ENCODE measurements around the gene CHRNA5.
"Not testable (repeated sequence)": the region's sequence is repeated elsewhere in the genome, so short reads cannot be mapped to it uniquely, and the experiment has no call there.

CHRNA5 gene

DNA sequence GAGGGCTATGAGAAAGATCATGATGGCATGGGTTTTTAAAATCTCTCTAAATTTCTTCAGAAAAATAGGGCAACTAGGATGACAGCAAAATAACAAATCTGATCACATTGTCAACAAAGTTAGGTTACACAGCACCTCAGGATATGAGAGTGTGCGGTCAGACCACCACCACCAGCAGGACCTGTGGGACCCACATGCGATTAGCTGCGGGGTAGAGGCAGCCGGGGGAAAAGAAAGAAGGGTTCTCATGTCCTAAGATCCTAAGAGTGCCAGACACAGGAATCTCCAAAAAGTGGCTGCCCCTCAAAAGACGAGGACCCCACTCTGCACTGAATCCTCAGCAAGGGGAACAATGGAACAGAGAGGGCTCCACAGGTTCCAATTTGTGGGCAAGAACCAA is 39.9 kb downstream of the CHRNA5 start:
- no peak overlapping the region for H3K4me3 ChIP-seq (ENCODE audit: low read depth, low read length)
- H3K9me3 ChIP-seq (ENCODE audit: control insufficient read depth, insufficient read depth, low read length): no peaks in the 10 kb centered on the region; the same call in 1 of the 2 replicates
- no peak overlapping the region for H3K27ac ChIP-seq (ENCODE audit: low read depth, low read length)
- H3K36me3 ChIP-seq (ENCODE audit: control insufficient read depth, insufficient read depth, low read length): no peaks in the 10 kb centered on the region
- H3K27me3 ChIP-seq (ENCODE audit: control insufficient read depth, insufficient read depth, low read length): no peaks in the 10 kb centered on the region
- H3K4me1 ChIP-seq (ENCODE audit: control insufficient read depth, insufficient read depth, low read length): no peaks in the 10 kb centered on the region
- H3K9ac ChIP-seq (ENCODE audit: low read depth, low read length): no peak overlapping the region

DNA sequence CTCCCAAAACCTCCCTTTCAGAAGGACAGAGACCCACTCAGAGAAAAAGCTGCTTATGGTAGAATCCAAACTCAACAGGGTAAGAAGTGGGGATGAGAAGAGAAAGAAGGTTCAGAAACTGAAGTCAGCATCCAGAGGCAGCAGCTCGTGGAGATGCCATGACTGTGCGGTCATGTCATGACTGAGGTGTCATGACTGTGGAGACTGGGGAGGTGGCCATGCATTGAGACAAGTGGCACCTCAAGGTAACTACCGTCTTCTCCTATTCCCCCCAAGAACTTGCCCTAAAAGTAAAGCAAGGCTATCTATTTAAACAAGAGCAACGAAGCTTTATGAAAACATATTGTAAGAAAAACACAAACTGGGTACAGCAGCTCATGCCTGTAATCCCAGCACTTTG is 40.4 kb downstream of the CHRNA5 start:
- Histone ChIP-seq H3K4me1 (ENCODE audit: control insufficient read depth, insufficient read depth, low read length) (no peaks in the 10 kb centered on the region), H3K9ac (ENCODE audit: low read depth, low read length) (no peak overlapping the region), H3K9me3 (ENCODE audit: control insufficient read depth, insufficient read depth, low read length) (no peaks in the 10 kb centered on the region; the same call in 1 of the 2 replicates), H3K27me3 (ENCODE audit: control insufficient read depth, insufficient read depth, low read length) (no peaks in the 10 kb centered on the region), H3K4me3 (ENCODE audit: low read depth, low read length) (no peak overlapping the region), H3K27ac (ENCODE audit: low read depth, low read length) (no peak overlapping the region), H3K36me3 (ENCODE audit: control insufficient read depth, insufficient read depth, low read length) (no peaks in the 10 kb centered on the region)

DNA sequence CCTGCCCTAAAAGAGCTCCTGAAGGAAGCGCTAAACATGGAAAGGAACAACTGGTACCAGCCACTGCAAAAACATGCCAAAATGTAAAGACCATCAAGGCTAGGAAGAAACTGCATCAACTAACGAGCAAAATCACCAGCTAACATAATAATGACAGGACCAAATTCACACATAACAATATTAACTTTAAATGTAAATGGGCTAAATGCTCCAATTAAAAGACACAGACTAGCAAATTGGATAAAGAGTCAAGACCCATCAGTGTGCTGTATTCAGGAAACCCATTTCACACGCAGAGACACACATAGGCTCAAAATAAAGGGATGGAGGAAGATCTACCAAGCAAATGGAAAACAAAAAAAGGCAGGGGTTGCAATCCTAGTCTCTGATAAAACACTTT is 44.2 kb downstream of the CHRNA5 start:
- not testable (repeated sequence) for H3K4me1 ChIP-seq (ENCODE audit: control insufficient read depth, insufficient read depth, low read length); H3K4me3 ChIP-seq (ENCODE audit: low read depth, low read length); H3K36me3 ChIP-seq (ENCODE audit: control insufficient read depth, insufficient read depth, low read length); H3K27ac ChIP-seq (ENCODE audit: low read depth, low read length); H3K27me3 ChIP-seq (ENCODE audit: control insufficient read depth, insufficient read depth, low read length); H3K9me3 ChIP-seq (ENCODE audit: control insufficient read depth, insufficient read depth, low read length); H3K9ac ChIP-seq (ENCODE audit: low read depth, low read length)

- Histone ChIP-seq H3K9ac (ENCODE audit: low read depth, low read length) (no peak overlapping the region), H3K27ac (ENCODE audit: low read depth, low read length) (no peak overlapping the region), H3K4me1 (ENCODE audit: control insufficient read depth, insufficient read depth, low read length) (no peaks in the 10 kb centered on the region; the same call in 1 of the 2 replicates), H3K9me3 (ENCODE audit: control insufficient read depth, insufficient read depth, low read length) (no peaks in the 10 kb centered on the region), H3K27me3 (ENCODE audit: control insufficient read depth, insufficient read depth, low read length) (peaks cover 2% of the 10 kb centered on the region), H3K4me3 (ENCODE audit: low read depth, low read length) (no peak overlapping the region), H3K36me3 (ENCODE audit: control insufficient read depth, insufficient read depth, low read length) (no peaks in the 10 kb centered on the region)
These were observed 48.7 kb downstream of the CHRNA5 start for GRCh38 chr15:78614021-78614420.

- H3K4me1 ChIP-seq (ENCODE audit: control insufficient read depth, insufficient read depth, low read length): peaks cover 6% of the 10 kb centered on the region; the same call in 1 of the 2 replicates
- no peak overlapping the region for H3K9ac ChIP-seq (ENCODE audit: low read depth, low read length)
- H3K9me3 ChIP-seq (ENCODE audit: control insufficient read depth, insufficient read depth, low read length): no peaks in the 10 kb centered on the region
- H3K4me3 ChIP-seq (ENCODE audit: low read depth, low read length): no peak overlapping the region
- no peaks in the 10 kb centered on the region for H3K36me3 ChIP-seq (ENCODE audit: control insufficient read depth, insufficient read depth, low read length)
- peaks cover 14% of the 10 kb centered on the region for H3K27me3 ChIP-seq (ENCODE audit: control insufficient read depth, insufficient read depth, low read length)
- H3K27ac ChIP-seq (ENCODE audit: low read depth, low read length): no peak overlapping the region
These were observed 49.9 kb downstream of the CHRNA5 start for GRCh38 chr15:78615151-78615589.

DNA sequence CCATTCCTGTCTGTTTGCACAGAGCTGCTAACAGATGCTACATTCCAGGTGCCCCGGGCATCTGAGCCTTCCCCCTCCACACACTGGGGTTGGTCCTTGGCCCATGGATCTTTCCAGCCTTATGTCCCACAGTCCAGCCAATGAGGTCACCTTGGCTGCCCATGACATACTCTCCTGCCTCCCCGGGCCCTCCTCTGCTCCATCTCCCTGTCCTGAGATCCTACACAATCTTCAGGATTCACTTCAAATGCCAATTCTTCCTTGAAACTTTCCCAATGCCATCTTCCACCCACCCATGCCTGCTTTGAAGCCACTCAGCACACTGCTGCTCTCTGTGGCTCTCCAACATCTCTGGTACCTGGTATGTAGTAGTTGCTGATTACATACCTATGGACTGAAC is 51.2 kb downstream of the CHRNA5 start:
- Histone ChIP-seq H3K36me3 (ENCODE audit: control insufficient read depth, insufficient read depth, low read length) (no peaks in the 10 kb centered on the region), H3K27me3 (ENCODE audit: control insufficient read depth, insufficient read depth, low read length) (peaks cover 27% of the 10 kb centered on the region), H3K9ac (ENCODE audit: low read depth, low read length) (no peak overlapping the region), H3K4me1 (ENCODE audit: control insufficient read depth, insufficient read depth, low read length) (peaks cover 6% of the 10 kb centered on the region; the same call in 1 of the 2 replicates), H3K27ac (ENCODE audit: low read depth, low read length) (no peak overlapping the region), H3K4me3 (ENCODE audit: low read depth, low read length) (no peak overlapping the region), H3K9me3 (ENCODE audit: control insufficient read depth, insufficient read depth, low read length) (no peaks in the 10 kb centered on the region)

GRCh38 chr15:78617076-78617475 is 51.8 kb downstream of the CHRNA5 start:
- peaks cover 33% of the 10 kb centered on the region for H3K27me3 ChIP-seq (ENCODE audit: control insufficient read depth, insufficient read depth, low read length)
- no peak overlapping the region for H3K9ac ChIP-seq (ENCODE audit: low read depth, low read length)
- H3K4me3 ChIP-seq (ENCODE audit: low read depth, low read length): no peak overlapping the region
- no peaks in the 10 kb centered on the region for H3K36me3 ChIP-seq (ENCODE audit: control insufficient read depth, insufficient read depth, low read length)
- H3K4me1 ChIP-seq (ENCODE audit: control insufficient read depth, insufficient read depth, low read length): peaks cover 6% of the 10 kb centered on the region; the same call in 1 of the 2 replicates
- no peaks in the 10 kb centered on the region for H3K9me3 ChIP-seq (ENCODE audit: control insufficient read depth, insufficient read depth, low read length)
- no peak overlapping the region for H3K27ac ChIP-seq (ENCODE audit: low read depth, low read length)

DNA sequence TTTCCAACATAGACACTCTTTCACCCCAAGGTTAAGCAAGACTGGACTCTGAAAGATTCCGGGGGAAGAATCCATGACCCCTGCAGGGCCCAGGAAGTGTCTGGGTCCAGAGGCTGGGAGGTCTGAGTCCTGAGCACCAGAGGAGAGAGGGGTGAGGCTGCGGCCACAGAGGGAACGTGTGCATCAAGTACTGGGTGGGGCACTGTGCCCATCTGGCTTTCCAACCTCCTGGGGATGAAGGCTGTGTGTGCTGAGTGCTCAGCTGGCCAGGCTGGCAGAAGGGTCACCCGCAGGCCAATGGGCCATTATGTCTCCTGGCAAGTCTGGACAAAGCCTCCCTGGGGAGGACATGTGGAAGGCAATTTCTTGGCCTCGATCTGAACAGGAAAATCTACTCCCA is 52.2 kb downstream of the CHRNA5 start:
- Histone ChIP-seq H3K36me3 (ENCODE audit: control insufficient read depth, insufficient read depth, low read length) (no peaks in the 10 kb centered on the region), H3K4me3 (ENCODE audit: low read depth, low read length) (no peak overlapping the region), H3K27ac (ENCODE audit: low read depth, low read length) (no peak overlapping the region), H3K27me3 (ENCODE audit: control insufficient read depth, insufficient read depth, low read length) (peaks cover 37% of the 10 kb centered on the region), H3K9ac (ENCODE audit: low read depth, low read length) (no peak overlapping the region), H3K4me1 (ENCODE audit: control insufficient read depth, insufficient read depth, low read length) (peaks cover 6% of the 10 kb centered on the region; the same call in 1 of the 2 replicates), H3K9me3 (ENCODE audit: control insufficient read depth, insufficient read depth, low read length) (no peaks in the 10 kb centered on the region)

DNA sequence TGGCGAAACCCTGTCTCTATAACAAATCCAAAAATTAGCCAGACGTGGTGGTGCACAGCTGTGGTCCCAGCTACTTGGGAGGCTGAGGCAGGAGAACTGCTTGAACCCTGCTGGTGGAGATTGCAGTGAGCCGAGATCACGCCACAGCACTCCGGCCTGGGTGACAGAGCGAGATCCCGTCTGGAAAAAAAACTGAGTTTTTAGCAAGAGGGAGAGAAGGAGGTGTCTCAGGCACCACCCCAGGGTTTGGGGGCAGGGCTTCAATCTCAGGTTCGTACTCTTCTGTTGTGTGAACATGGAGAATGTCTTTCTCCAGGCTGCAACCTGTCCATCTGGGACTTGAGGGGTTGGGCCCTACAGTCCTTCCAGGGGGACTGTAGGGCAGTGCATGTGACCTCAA is 52.7 kb downstream of the CHRNA5 start:
- Histone ChIP-seq H3K4me1 (ENCODE audit: control insufficient read depth, insufficient read depth, low read length) (peaks cover 6% of the 10 kb centered on the region; the same call in 1 of the 2 replicates), H3K36me3 (ENCODE audit: control insufficient read depth, insufficient read depth, low read length) (no peaks in the 10 kb centered on the region), H3K4me3 (ENCODE audit: low read depth, low read length) (no peak overlapping the region), H3K9me3 (ENCODE audit: control insufficient read depth, insufficient read depth, low read length) (no peaks in the 10 kb centered on the region), H3K27ac (ENCODE audit: low read depth, low read length) (no peak overlapping the region), H3K9ac (ENCODE audit: low read depth, low read length) (no peak overlapping the region), H3K27me3 (ENCODE audit: control insufficient read depth, insufficient read depth, low read length) (peaks cover 40% of the 10 kb centered on the region)

GRCh38 chr15:78618490-78618934 is 53.2 kb downstream of the CHRNA5 start:
- Histone ChIP-seq H3K27me3 (ENCODE audit: control insufficient read depth, insufficient read depth, low read length) (peaks cover 40% of the 10 kb centered on the region), H3K36me3 (ENCODE audit: control insufficient read depth, insufficient read depth, low read length) (no peaks in the 10 kb centered on the region), H3K9ac (ENCODE audit: low read depth, low read length) (no peak overlapping the region), H3K4me1 (ENCODE audit: control insufficient read depth, insufficient read depth, low read length) (peaks cover 6% of the 10 kb centered on the region; the same call in 1 of the 2 replicates), H3K9me3 (ENCODE audit: control insufficient read depth, insufficient read depth, low read length) (no peaks in the 10 kb centered on the region), H3K27ac (ENCODE audit: low read depth, low read length) (no peak overlapping the region), H3K4me3 (ENCODE audit: low read depth, low read length) (no peak overlapping the region)

GRCh38 chr15:78619022-78619950 is 54.0 kb downstream of the CHRNA5 start:
- Histone ChIP-seq H3K4me3 (ENCODE audit: low read depth, low read length) (peak overlapping the region; percentile 72), H3K27ac (ENCODE audit: low read depth, low read length) (no peak overlapping the region), H3K36me3 (ENCODE audit: control insufficient read depth, insufficient read depth, low read length) (no peaks in the 10 kb centered on the region), H3K9me3 (ENCODE audit: control insufficient read depth, insufficient read depth, low read length) (no peaks in the 10 kb centered on the region), H3K4me1 (ENCODE audit: control insufficient read depth, insufficient read depth, low read length) (peaks cover 6% of the 10 kb centered on the region; the same call in 1 of the 2 replicates), H3K27me3 (ENCODE audit: control insufficient read depth, insufficient read depth, low read length) (peaks cover 40% of the 10 kb centered on the region), H3K9ac (ENCODE audit: low read depth, low read length) (no peak overlapping the region)
